ENCODE measurements around the gene MARS2.

MARS2 gene

GRCh38 chr2:197740200-197740599 is 35.0 kb downstream of the MARS2 start:
- H3K27me3 ChIP-seq (replicated peaks) = no peaks in the 10 kb centered on the region
- H3K27ac ChIP-seq = no peak overlapping the region
- H3K36me3 ChIP-seq (replicated peaks) = no peaks in the 10 kb centered on the region
- in situ Hi-C loops (cut with HindIII; ENCODE audit: low pct_ligation_motif_present, low sequenced_read_pairs) = no loop called here
- DNase-seq = no peak
- no peak for TF ChIP-seq CTCF (IDR thresholded peaks at IDR 0.05; ENCODE audit: low read depth, low read length, missing control alignments)
- no peak overlapping the region for H3K4me3 ChIP-seq (ENCODE audit: low read depth, low read length)
